HCT116 (cell line): ENCODE results near the gene USP33. TPM values are rescaled to one million over a fixed set of nuclear protein-coding genes. Genes with fewer than 3 reads are reported as not detected.

ENCODE experiments used
- ATAC-seq: fragments of 200-7000 bp; cut with Tn5 transposase; 2 replicates; pipeline ENCODE4 v1.9.1; 2020; ENCODE audit warnings: mild to moderate bottlenecking, moderate library complexity
- BruUV-seq: library from RNA; stranded (reverse); fragments of 400-500 nt; replicated peaks from 2 replicates; lab custom pipeline; 2021; lab: Mats Ljungman, UMichigan
- CTCF ChIA-PET: fragments of 300-600 bp; sonication (Branson Sonifier 250); formaldehyde crosslinking; loops from one replicate; lab custom pipeline; 2021; ENCODE audit warnings: antibody characterized with exemption; lab: Charles Lee
- POLR2A ChIA-PET: fragments of 300-600, 350-600 bp; sonication (Branson Sonifier 250); formaldehyde crosslinking; loops from one replicate; lab custom pipeline; 2021; ENCODE audit warnings: antibody characterized with exemption; lab: Charles Lee
- RAD21 ChIA-PET, 2 experiments: fragments of 300-600 bp; sonication (Branson Sonifier 250); formaldehyde crosslinking; loops; one replicate each; lab custom pipeline; 2023; ENCODE audit warnings: low total read pairs in 2 of 2; ENCODE audit not compliant: uncharacterized antibody in 2 of 2, unreplicated experiment in 2 of 2, low non-redundant PET in 1 of 2; lab: Charles Lee
- DNase-seq: peaks from one replicate; pipeline ENCODE4 v3.0.0-alpha.2; 2010; ENCODE audit warnings: low read depth, low spot score
- H2AFZ ChIP-seq: fragments of 200-600 bp; shearing (Covaris generic), sonication (generic); 2 replicates; pipeline ENCODE4 v1.6.1; 2017; ENCODE audit warnings: low read depth, mixed run types, mixed read lengths, antibody characterized with exemption, low read length; ENCODE audit not compliant: poor library complexity, severe bottlenecking
- H3K27ac ChIP-seq: 2 replicates; pipeline ENCODE4 v1.5.1; 2012; ENCODE audit warnings: low read depth, low read length
- H3K27me3 ChIP-seq: fragments of 200-600 bp; sonication (generic); 2 replicates; pipeline ENCODE4 v1.6.1; 2016; ENCODE audit warnings: mixed run types, low read length, mixed read lengths; ENCODE audit not compliant: insufficient read depth
- H3K36me3 ChIP-seq, 2 experiments: fragments of 200-500 bp in 1 of 2; fragments of 200-600 bp in 1 of 2; sonication (Bioruptor generic) in 1 of 2; sonication (generic) in 1 of 2; 2 replicates each; pipeline versions ENCODE4 v1.5.1 to v1.6.1; 2014 to 2016; ENCODE audit warnings: low read length in 2 of 2, inconsistent platforms in 1 of 2, mixed read lengths in 1 of 2, mixed run types in 1 of 2; ENCODE audit not compliant: insufficient read depth in 2 of 2, control insufficient read depth in 1 of 2
- H3K4me1 ChIP-seq, 2 experiments: fragments of 200-600 bp in 1 of 2; sonication (generic) in 1 of 2; 2 replicates each; pipeline versions ENCODE4 v1.5.1 to v1.6.1; 2012 to 2017; ENCODE audit warnings: low read length in 2 of 2, inconsistent platforms in 1 of 2, mild to moderate bottlenecking in 1 of 2, mixed read lengths in 1 of 2, mixed run types in 1 of 2, moderate library complexity in 1 of 2; ENCODE audit not compliant: insufficient read depth in 2 of 2, control insufficient read depth in 1 of 2
- H3K4me2 ChIP-seq: fragments of 200-600 bp; sonication (generic); 2 replicates; pipeline ENCODE4 v1.6.1; 2017; ENCODE audit warnings: mixed run types, low read length, mixed read lengths
- H3K4me3 ChIP-seq, 2 experiments: fragments of 200-600 bp in 1 of 2; sonication (generic) in 1 of 2; replicated peaks in 1 of 2; 2 replicates each; pipeline ENCODE4 v1.5.1; 2011 to 2016; ENCODE audit warnings: low read length in 2 of 2, control low read depth in 1 of 2, low read depth in 1 of 2, mild to moderate bottlenecking in 1 of 2, mixed read lengths in 1 of 2, mixed run types in 1 of 2
- H3K79me2 ChIP-seq: fragments of 200-600 bp; sonication (generic); 2 replicates; pipeline ENCODE4 v1.6.1; 2017; ENCODE audit warnings: mild to moderate bottlenecking, mixed run types, low read length, moderate library complexity, mixed read lengths; ENCODE audit not compliant: insufficient read depth
- H3K9ac ChIP-seq: fragments of 200-600 bp; sonication (generic); 2 replicates; pipeline ENCODE4 v1.6.1; 2016; ENCODE audit warnings: low read length, mixed read lengths
- H3K9me2 ChIP-seq: fragments of 200-600 bp; sonication (generic), shearing (Covaris generic); 2 replicates; pipeline ENCODE4 v1.6.1; 2017; ENCODE audit warnings: mixed run types, mild to moderate bottlenecking, moderate library complexity; ENCODE audit not compliant: insufficient read depth
- H3K9me3 ChIP-seq, 2 experiments: fragments of 200-500 bp in 1 of 2; fragments of 200-600 bp in 1 of 2; sonication (Bioruptor generic) in 1 of 2; sonication (generic) in 1 of 2; 2 replicates each; pipeline ENCODE4 v1.6.1; 2014 to 2017; ENCODE audit warnings: low read length in 2 of 2, mixed read lengths in 2 of 2, inconsistent platforms in 1 of 2, low read depth in 1 of 2, mild to moderate bottlenecking in 1 of 2, mixed run types in 1 of 2, moderate library complexity in 1 of 2; ENCODE audit not compliant: control insufficient read depth in 1 of 2, insufficient read depth in 1 of 2
- H4K20me1 ChIP-seq: fragments of 200-600 bp; sonication (generic), shearing (Covaris generic); 2 replicates; pipeline ENCODE4 v1.6.1; 2017; ENCODE audit warnings: mixed run types, mild to moderate bottlenecking, moderate library complexity; ENCODE audit not compliant: insufficient read depth
- CBX3 ChIP-seq: IDR thresholded peaks from 2 replicates; pipeline ENCODE4 v1.6.1; 2012; ENCODE audit warnings: low read depth
- CEBPB ChIP-seq: IDR thresholded peaks from 2 replicates; pipeline ENCODE4 v1.6.1; 2012; ENCODE audit warnings: low read depth
- EGR1 ChIP-seq: IDR thresholded peaks from 2 replicates; pipeline ENCODE4 v1.6.1; 2012; ENCODE audit warnings: low read depth
- ELF1 ChIP-seq: IDR thresholded peaks from 2 replicates; pipeline ENCODE4 v1.6.1; 2012; ENCODE audit warnings: low read depth, borderline replicate concordance
- EZH2 ChIP-seq: fragments of 200-600 bp; sonication (generic); IDR thresholded peaks from 2 replicates; pipeline ENCODE4 v1.6.1; 2017; ENCODE audit warnings: antibody characterized with exemption, mixed run types
- EZH2phosphoT487 ChIP-seq: fragments of 200-600 bp; IDR thresholded peaks from 2 replicates; pipeline ENCODE4 v1.6.1; 2018; ENCODE audit warnings: antibody characterized with exemption, borderline replicate concordance
- FOSL1 ChIP-seq: IDR thresholded peaks from 2 replicates; pipeline ENCODE4 v1.6.1; 2012; ENCODE audit warnings: low read depth
- JUND ChIP-seq: IDR thresholded peaks from 2 replicates; pipeline ENCODE4 v1.6.1; 2012
- POLR2A ChIP-seq: IDR thresholded peaks from 2 replicates; pipeline ENCODE4 v1.7.0; 2011; ENCODE audit warnings: borderline replicate concordance; ENCODE audit not compliant: insufficient read depth, insufficient read length; ENCODE audit errors: extremely low read depth
- POLR2AphosphoS5 ChIP-seq: IDR thresholded peaks from 2 replicates; pipeline ENCODE4 v1.6.1; 2011; ENCODE audit warnings: mild to moderate bottlenecking, low read depth, low read length, moderate library complexity
- SIN3A ChIP-seq: IDR thresholded peaks from 2 replicates; pipeline ENCODE4 v1.6.1; 2012; ENCODE audit warnings: low read depth
- YY1 ChIP-seq: IDR thresholded peaks from 2 replicates; pipeline ENCODE4 v1.6.1; 2011; ENCODE audit warnings: low read length, low read depth, moderate library complexity, mild to moderate bottlenecking; ENCODE audit not compliant: insufficient replicate concordance; ENCODE audit errors: extremely low read depth
- ZFX ChIP-seq: fragments of 450-650 bp; IDR thresholded peaks from 2 replicates; pipeline ENCODE4 v1.6.1; 2017
- intact Hi-C: fragments of 100-400 bp; cut with micrococcal nuclease; formaldehyde crosslinking; loops from 2 replicates; pipeline ENCODE4 v1.10.0; 2022
- total RNA-seq: library from RNA; stranded (reverse); gene quantifications from one replicate; pipeline ENCODE4 v1.2.1, GENCODE V29; 2021; ENCODE audit not compliant: unreplicated experiment
- TF ChIP-seq, protein P1 (sequence below): IDR thresholded peaks from 2 replicates; pipeline ENCODE4 v1.6.1; 2011; ENCODE audit warnings: mild to moderate bottlenecking, low read length, moderate library complexity; ENCODE audit not compliant: insufficient replicate concordance; ENCODE audit errors: extremely low read depth
- TF ChIP-seq, protein P2 (sequence below), 3 experiments: fragments of 200-600 bp in 1 of 3; sonication (generic) in 1 of 3; IDR thresholded peaks in 2 of 3; conservative IDR thresholded peaks in 1 of 3; 2 replicates each; pipeline ENCODE4 v1.5.1; 2012 to 2017; ENCODE audit warnings: low read depth in 2 of 3, low read length in 2 of 3, antibody characterized with exemption in 1 of 3, borderline replicate concordance in 1 of 3, control low read depth in 1 of 3, mild to moderate bottlenecking in 1 of 3, mixed read lengths in 1 of 3, mixed run types in 1 of 3, moderate library complexity in 1 of 3; ENCODE audit not compliant: insufficient read depth in 1 of 3
- TF ChIP-seq, protein P3 (sequence below): IDR thresholded peaks from 2 replicates; pipeline ENCODE4 v1.6.1; 2012
- TF ChIP-seq, protein P4 (sequence below): IDR thresholded peaks from 2 replicates; pipeline ENCODE4 v1.6.1; 2012; ENCODE audit warnings: low read depth
- TF ChIP-seq, protein P5 (sequence below): IDR thresholded peaks from 2 replicates; pipeline ENCODE4 v1.6.1; 2012

USP33 gene
- total RNA-seq, 1 experiment from 2014 or later: 46.1 TPM

DNA sequence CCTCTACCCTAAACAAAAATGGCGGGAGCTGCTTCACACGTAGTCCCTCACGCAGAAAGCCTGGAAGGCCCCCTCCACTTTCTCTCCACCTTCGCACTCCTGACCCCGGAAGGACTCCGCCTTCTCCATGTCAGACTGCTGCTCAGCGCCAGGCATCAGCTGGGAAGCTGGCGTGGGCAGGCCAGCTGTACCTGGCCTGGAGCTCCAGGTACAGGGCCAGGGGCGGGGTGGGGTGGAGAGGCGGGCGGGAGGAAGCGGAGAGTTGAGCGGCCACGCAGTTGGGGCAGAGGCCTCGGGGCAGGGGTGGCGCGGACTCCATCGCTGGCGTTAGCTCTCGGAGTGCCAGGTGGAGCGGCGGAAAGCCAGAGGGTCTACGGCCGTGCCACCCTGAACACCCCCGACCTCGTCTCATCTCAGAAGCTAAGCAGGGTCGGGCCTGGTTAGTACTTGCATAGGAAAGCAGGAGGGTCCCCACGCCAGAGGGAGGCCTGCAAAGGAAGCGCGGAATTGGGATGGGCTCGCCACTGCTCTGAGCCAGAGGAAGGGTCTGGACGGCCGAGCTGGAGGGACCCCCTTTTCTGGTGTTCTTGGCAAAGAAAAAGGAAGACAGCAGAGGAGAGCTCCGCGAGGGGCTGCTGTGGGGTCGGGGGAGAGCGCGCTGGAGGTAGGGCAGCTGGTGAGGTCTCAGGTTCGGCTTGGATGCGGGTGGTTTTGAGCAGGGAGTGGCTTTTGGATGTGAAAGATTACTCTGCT, 20.1 kb upstream of the USP33 start, which contains the start of gene MIGA1:
Gene MIGA1 (plus strand): TSS at position 121 of the 753 bp plus-strand sequence. CDS start 3,604 bp downstream, outside the sequence.
- Histone ChIP-seq H2AFZ (peak within 1 kb of the TSS; percentile 98), H3K27ac (peak within 1 kb of the TSS; percentile 33), H3K4me2 (peak within 1 kb of the TSS; percentile 73), H3K27me3 (no peaks in the 10 kb centered on the region), H3K9me3 (no peaks in the 10 kb centered on the region), H4K20me1 (no peaks in the 10 kb centered on the region), H3K79me2 (peaks cover 37% of the 10 kb centered on the region), H3K36me3 (peaks cover 0 to 4% of the 10 kb centered on the region in 2 experiments; a peak in 1 of 4 replicates), H3K4me1 (peaks cover 6 to 14% of the 10 kb centered on the region in 2 experiments; a peak in 3 of 4 replicates), H3K9ac (peak within 1 kb of the TSS; percentile 76), H3K9me2 (no peaks in the 10 kb centered on the region), H3K4me3 (peak within 1 kb of the TSS; percentile 76 to 97)
- BruUV-seq: no TSS peak
- RAD21 ChIA-PET: interaction anchor here in 1 of 2 experiments (0.7 kb wide), 1 partner anchor 238 kb away, joined by 3 read pairs; no protein-coding TSS in a partner anchor
- POLR2A ChIA-PET: interaction anchor here (0.6 to 1.1 kb wide), 4 partner anchors 23 to 326 kb away, joined by 3 to 4 read pairs (median 4); no protein-coding TSS in a partner anchor
- peak; percentile 85 for DNase-seq
- CTCF ChIA-PET: interaction anchor here (0.7 to 1.5 kb wide), 2 partner anchors 121 to 245 kb away, joined by 4 read pairs; no protein-coding TSS in a partner anchor
- intact Hi-C loops: loop anchor here (1.0 kb wide), 1 partner anchor 97 kb away; the partner anchor contains the start of gene ZZZ3
- peak; percentile 97 for ATAC-seq
- TF ChIP-seq, protein P1, sequence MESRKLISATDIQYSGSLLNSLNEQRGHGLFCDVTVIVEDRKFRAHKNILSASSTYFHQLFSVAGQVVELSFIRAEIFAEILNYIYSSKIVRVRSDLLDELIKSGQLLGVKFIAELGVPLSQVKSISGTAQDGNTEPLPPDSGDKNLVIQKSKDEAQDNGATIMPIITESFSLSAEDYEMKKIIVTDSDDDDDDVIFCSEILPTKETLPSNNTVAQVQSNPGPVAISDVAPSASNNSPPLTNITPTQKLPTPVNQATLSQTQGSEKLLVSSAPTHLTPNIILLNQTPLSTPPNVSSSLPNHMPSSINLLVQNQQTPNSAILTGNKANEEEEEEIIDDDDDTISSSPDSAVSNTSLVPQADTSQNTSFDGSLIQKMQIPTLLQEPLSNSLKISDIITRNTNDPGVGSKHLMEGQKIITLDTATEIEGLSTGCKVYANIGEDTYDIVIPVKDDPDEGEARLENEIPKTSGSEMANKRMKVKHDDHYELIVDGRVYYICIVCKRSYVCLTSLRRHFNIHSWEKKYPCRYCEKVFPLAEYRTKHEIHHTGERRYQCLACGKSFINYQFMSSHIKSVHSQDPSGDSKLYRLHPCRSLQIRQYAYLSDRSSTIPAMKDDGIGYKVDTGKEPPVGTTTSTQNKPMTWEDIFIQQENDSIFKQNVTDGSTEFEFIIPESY: peak; percentile 46
- TF ChIP-seq, protein P2, sequence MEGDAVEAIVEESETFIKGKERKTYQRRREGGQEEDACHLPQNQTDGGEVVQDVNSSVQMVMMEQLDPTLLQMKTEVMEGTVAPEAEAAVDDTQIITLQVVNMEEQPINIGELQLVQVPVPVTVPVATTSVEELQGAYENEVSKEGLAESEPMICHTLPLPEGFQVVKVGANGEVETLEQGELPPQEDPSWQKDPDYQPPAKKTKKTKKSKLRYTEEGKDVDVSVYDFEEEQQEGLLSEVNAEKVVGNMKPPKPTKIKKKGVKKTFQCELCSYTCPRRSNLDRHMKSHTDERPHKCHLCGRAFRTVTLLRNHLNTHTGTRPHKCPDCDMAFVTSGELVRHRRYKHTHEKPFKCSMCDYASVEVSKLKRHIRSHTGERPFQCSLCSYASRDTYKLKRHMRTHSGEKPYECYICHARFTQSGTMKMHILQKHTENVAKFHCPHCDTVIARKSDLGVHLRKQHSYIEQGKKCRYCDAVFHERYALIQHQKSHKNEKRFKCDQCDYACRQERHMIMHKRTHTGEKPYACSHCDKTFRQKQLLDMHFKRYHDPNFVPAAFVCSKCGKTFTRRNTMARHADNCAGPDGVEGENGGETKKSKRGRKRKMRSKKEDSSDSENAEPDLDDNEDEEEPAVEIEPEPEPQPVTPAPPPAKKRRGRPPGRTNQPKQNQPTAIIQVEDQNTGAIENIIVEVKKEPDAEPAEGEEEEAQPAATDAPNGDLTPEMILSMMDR (IDR thresholded peaks at IDR 0.05 in 2 of 3, conservative IDR thresholded peaks at IDR 0.05 in 1 of 3; ENCODE audit: borderline replicate concordance in 1 of 3, insufficient read depth in 1 of 3, low read depth in 2 of 3, low read length in 2 of 3): no peak
- TF ChIP-seq EZH2phosphoT487 (no peak), POLR2AphosphoS5 (peak; percentile 89), CEBPB (no peak), EGR1 (peak; percentile 92), YY1 (peak; percentile 99), CBX3 (peak; percentile 83), POLR2A (peak; percentile 44), JUND (no peak), SIN3A (peak; percentile 79), ZFX (peak; percentile 80), ELF1 (peak; percentile 53), FOSL1 (no peak), EZH2 (no peak)
- TF ChIP-seq, protein P3, sequence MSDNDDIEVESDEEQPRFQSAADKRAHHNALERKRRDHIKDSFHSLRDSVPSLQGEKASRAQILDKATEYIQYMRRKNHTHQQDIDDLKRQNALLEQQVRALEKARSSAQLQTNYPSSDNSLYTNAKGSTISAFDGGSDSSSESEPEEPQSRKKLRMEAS: peak; percentile 88
- TF ChIP-seq, protein P4, sequence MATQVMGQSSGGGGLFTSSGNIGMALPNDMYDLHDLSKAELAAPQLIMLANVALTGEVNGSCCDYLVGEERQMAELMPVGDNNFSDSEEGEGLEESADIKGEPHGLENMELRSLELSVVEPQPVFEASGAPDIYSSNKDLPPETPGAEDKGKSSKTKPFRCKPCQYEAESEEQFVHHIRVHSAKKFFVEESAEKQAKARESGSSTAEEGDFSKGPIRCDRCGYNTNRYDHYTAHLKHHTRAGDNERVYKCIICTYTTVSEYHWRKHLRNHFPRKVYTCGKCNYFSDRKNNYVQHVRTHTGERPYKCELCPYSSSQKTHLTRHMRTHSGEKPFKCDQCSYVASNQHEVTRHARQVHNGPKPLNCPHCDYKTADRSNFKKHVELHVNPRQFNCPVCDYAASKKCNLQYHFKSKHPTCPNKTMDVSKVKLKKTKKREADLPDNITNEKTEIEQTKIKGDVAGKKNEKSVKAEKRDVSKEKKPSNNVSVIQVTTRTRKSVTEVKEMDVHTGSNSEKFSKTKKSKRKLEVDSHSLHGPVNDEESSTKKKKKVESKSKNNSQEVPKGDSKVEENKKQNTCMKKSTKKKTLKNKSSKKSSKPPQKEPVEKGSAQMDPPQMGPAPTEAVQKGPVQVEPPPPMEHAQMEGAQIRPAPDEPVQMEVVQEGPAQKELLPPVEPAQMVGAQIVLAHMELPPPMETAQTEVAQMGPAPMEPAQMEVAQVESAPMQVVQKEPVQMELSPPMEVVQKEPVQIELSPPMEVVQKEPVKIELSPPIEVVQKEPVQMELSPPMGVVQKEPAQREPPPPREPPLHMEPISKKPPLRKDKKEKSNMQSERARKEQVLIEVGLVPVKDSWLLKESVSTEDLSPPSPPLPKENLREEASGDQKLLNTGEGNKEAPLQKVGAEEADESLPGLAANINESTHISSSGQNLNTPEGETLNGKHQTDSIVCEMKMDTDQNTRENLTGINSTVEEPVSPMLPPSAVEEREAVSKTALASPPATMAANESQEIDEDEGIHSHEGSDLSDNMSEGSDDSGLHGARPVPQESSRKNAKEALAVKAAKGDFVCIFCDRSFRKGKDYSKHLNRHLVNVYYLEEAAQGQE: no peak
- TF ChIP-seq, protein P5, sequence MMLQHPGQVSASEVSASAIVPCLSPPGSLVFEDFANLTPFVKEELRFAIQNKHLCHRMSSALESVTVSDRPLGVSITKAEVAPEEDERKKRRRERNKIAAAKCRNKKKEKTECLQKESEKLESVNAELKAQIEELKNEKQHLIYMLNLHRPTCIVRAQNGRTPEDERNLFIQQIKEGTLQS: no peak
